ENCODE results near the gene SLC25A24.

GRCh38 chr1:108113496-108113895 lies 86.6 kb downstream of the SLC25A24 start:
- TF ChIP-seq REST (IDR thresholded peaks at IDR 0.05; ENCODE audit: low read depth, low read length) = no peak
- TF ChIP-seq SIN3A (IDR thresholded peaks at IDR 0.05; ENCODE audit: low read depth, low read length) = no peak
- TF ChIP-seq, protein P1, sequence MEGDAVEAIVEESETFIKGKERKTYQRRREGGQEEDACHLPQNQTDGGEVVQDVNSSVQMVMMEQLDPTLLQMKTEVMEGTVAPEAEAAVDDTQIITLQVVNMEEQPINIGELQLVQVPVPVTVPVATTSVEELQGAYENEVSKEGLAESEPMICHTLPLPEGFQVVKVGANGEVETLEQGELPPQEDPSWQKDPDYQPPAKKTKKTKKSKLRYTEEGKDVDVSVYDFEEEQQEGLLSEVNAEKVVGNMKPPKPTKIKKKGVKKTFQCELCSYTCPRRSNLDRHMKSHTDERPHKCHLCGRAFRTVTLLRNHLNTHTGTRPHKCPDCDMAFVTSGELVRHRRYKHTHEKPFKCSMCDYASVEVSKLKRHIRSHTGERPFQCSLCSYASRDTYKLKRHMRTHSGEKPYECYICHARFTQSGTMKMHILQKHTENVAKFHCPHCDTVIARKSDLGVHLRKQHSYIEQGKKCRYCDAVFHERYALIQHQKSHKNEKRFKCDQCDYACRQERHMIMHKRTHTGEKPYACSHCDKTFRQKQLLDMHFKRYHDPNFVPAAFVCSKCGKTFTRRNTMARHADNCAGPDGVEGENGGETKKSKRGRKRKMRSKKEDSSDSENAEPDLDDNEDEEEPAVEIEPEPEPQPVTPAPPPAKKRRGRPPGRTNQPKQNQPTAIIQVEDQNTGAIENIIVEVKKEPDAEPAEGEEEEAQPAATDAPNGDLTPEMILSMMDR (IDR thresholded peaks at IDR 0.05 in 2 of 3, conservative IDR thresholded peaks at IDR 0.05 in 1 of 3; ENCODE audit: control insufficient read depth in 2 of 3, extremely low read depth in 1 of 3, insufficient read depth in 1 of 3, low read depth in 3 of 3, low read length in 3 of 3) = no peak
- TF ChIP-seq TCF12 (IDR thresholded peaks at IDR 0.05; ENCODE audit: low read depth, low read length) = no peak
- no peak for TF ChIP-seq POLR2A (IDR thresholded peaks at IDR 0.05; ENCODE audit: low read depth, low read length)
